ENCODE data around the gene SPG7.

DNA sequence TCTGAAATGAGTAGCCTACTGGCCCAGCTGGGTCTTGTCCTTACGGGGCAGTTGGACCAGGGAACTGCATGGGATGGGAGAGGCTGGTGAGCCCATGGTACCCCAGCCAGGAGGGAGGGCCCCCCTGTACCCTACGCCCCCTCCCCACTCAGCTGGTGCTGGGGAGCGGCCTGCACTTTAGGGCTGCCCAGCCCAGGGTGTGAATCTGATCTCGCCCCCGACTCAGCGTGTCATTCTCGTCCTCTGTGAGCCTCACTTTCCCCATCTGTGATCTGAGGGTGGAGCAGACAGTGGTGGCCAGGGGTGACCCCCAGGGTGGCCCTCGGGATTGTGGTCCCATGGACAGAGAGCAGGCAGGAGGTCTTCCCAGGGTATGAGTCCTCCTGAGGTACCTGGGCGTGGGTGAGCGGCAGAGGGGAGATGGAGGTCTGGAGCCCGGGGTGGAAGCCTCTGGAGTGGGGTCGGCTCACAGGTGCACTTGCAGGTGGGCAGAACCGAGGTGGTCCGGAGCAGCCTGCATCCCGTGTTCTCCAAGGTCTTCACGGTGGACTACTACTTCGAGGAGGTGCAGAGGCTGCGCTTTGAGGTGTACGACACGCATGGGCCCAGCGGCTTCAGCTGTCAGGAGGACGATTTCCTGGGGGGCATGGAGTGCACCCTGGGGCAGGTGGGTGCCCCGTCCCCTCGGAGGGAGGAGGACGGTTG lies 69.0 kb downstream of the SPG7 start:
- TF ChIP-seq CTCF (conservative IDR thresholded peaks at IDR 0.05; ENCODE audit: low read depth, low read length) (no peak), POLR2A (IDR thresholded peaks at IDR 0.05; ENCODE audit: low read depth, low read length) (no peak), CEBPB (IDR thresholded peaks at IDR 0.05; ENCODE audit: low read depth, low read length) (no peak), BHLHE40 (IDR thresholded peaks at IDR 0.05; ENCODE audit: low read depth, low read length) (no peak), MAFK (IDR thresholded peaks at IDR 0.05; ENCODE audit: low read depth, low read length) (no peak), ELK1 (IDR thresholded peaks at IDR 0.05; ENCODE audit: borderline replicate concordance, low read depth, low read length) (no peak), USF2 (IDR thresholded peaks at IDR 0.05; ENCODE audit: low read depth, low read length) (no peak), MXI1 (IDR thresholded peaks at IDR 0.05; ENCODE audit: borderline replicate concordance, low read depth, low read length) (no peak), RAD21 (IDR thresholded peaks at IDR 0.05; ENCODE audit: low read length) (no peak), MAZ (IDR thresholded peaks at IDR 0.05; ENCODE audit: borderline replicate concordance, low read depth, low read length) (no peak), SMC3 (IDR thresholded peaks at IDR 0.05; ENCODE audit: low read depth, low read length) (no peak), RFX5 (IDR thresholded peaks at IDR 0.05; ENCODE audit: low read depth, low read length) (no peak), FOS (IDR thresholded peaks at IDR 0.05; ENCODE audit: low read depth, low read length) (no peak)

Measured in IMR-90 (cell line).